Measurements from ENCODE around the gene LGALS3. TPM values are rescaled to one million over a fixed set of nuclear protein-coding genes. Genes with fewer than 3 reads are reported as not detected.

Gene LGALS3
- total and polyA plus RNA-seq, 12 donors: 119 to 308 (median 198) TPM

DNA sequence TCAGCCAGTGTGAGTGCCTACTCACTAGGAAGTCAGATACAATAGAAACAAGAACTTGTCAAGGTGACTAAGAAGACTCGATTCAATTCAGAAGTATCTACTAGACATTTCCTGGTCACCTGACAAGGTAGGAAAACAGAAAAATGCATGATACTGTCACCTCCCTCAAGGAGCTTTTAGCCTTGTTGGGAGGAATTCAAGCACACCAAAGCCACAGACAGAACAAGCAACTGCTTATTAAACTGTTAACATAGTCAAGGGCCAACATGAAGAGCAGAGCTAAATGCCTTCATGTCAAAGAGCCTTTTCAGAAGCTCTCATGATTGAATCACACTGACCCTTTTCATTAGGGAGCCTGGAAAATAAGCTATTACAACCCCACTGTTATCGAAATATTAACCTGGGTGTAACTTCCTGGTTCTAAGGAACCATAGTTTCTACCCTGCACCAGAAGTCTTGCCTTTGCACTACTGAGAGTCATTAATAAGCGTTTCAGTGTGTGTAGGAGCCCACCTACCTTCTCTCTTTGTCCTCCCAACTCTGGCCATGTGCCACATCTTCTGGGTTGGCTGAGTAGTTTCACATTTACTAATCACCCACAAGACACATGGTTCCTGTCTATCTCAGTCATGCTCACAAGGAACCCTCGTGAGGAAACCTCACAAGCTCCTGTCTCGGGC lies 31.0 kb upstream of the LGALS3 start:
- TF ChIP-seq, protein P1, sequence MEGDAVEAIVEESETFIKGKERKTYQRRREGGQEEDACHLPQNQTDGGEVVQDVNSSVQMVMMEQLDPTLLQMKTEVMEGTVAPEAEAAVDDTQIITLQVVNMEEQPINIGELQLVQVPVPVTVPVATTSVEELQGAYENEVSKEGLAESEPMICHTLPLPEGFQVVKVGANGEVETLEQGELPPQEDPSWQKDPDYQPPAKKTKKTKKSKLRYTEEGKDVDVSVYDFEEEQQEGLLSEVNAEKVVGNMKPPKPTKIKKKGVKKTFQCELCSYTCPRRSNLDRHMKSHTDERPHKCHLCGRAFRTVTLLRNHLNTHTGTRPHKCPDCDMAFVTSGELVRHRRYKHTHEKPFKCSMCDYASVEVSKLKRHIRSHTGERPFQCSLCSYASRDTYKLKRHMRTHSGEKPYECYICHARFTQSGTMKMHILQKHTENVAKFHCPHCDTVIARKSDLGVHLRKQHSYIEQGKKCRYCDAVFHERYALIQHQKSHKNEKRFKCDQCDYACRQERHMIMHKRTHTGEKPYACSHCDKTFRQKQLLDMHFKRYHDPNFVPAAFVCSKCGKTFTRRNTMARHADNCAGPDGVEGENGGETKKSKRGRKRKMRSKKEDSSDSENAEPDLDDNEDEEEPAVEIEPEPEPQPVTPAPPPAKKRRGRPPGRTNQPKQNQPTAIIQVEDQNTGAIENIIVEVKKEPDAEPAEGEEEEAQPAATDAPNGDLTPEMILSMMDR (IDR thresholded peaks at IDR 0.05): no peak
- DNase-seq (no peak), ATAC-seq (peak in 2 of 8 donors; percentile 6 to 7)
- peak overlapping the region in 9 of 10 donors; percentile 25 to 96 (median 58) for H3K27ac ChIP-seq
- H3K27me3 ChIP-seq: no peaks in the 10 kb centered on the region
- no peak overlapping the region for H3K4me3 ChIP-seq
- no peaks in the 10 kb centered on the region for H3K36me3 ChIP-seq
- WGBS, 2 donors: 51 to 71% methylated on average over 5 of the region's 5 CpGs
- intact Hi-C loops (cut with DNase I): no loop called here
- H3K4me1 ChIP-seq: peaks cover 3 to 60% (median 57%) of the 10 kb centered on the region in 9 donors
- H3K9me3 ChIP-seq: no peaks in the 10 kb centered on the region

DNA sequence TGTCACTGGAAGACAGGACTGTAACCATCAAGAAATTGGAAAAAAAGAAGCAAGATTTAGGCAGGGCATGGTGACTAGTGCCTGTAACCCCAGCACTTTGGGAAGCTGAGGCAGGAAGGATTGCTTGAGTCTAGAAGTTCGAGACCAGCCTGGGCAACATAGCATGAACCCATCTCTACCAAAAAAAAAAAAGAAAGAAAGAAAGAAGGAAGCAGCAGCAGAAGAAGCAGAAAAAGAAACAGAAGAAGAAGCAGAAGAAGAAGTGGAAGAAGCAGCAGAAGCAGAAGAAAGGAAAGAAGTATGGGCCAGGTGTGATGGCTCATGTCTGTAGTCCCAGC lies 30.5 kb upstream of the LGALS3 start:
- no peaks in the 10 kb centered on the region for H3K36me3 ChIP-seq
- 87 to 100% methylated on average over 1 of the region's 1 CpG for WGBS, 2 donors
- TF ChIP-seq, protein P1 (IDR thresholded peaks at IDR 0.05): no peak
- no peaks in the 10 kb centered on the region for H3K9me3 ChIP-seq
- no peaks in the 10 kb centered on the region for H3K27me3 ChIP-seq
- no peak for DNase-seq
- ATAC-seq: no peak
- no peak overlapping the region for H3K4me3 ChIP-seq
- peaks cover 5 to 65% (median 62%) of the 10 kb centered on the region in 9 donors for H3K4me1 ChIP-seq
- intact Hi-C loops (cut with DNase I): no loop called here
- peak overlapping the region in 8 of 10 donors; percentile 25 to 96 (median 56) for H3K27ac ChIP-seq

DNA sequence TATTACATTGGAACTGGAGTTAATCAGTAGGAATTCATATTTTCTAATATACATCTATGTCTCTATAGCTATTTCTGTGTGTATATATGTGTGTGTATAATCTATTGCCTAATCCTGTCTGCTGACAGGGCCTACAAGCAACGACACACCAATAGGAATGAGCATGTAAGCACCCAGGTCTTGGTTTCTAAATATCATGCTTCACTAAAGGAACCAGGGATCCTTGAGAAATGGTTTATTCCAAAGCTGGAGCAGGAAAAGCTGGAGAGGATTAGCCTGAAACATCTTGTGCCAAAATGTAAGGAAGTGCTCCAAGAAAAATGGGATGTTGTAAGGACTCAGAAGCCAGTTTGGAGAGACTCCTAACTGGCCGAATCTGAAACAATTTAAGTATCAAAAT lies 29.3 kb upstream of the LGALS3 start:
- TF ChIP-seq, protein P1 (IDR thresholded peaks at IDR 0.05): no peak
- Histone ChIP-seq H3K4me1 (peaks cover 5 to 77% (median 72%) of the 10 kb centered on the region in 9 donors), H3K4me3 (no peak overlapping the region), H3K27ac (peak overlapping the region in 7 of 10 donors; percentile 8 to 96 (median 58)), H3K9me3 (peaks cover 0 to 8% (median 0%) of the 10 kb centered on the region in 11 donors), H3K27me3 (no peaks in the 10 kb centered on the region), H3K36me3 (no peaks in the 10 kb centered on the region)
- DNase-seq (no peak), ATAC-seq (peak in 1 of 8 donors; percentile 6)
- WGBS, 2 donors: 52 to 64% methylated on average over 2 of the region's 2 CpGs
- intact Hi-C loops (cut with DNase I): loop anchor here in 2 of 10 donors (5.0 kb wide), 1 partner anchor 38 kb away; no protein-coding TSS in a partner anchor

DNA sequence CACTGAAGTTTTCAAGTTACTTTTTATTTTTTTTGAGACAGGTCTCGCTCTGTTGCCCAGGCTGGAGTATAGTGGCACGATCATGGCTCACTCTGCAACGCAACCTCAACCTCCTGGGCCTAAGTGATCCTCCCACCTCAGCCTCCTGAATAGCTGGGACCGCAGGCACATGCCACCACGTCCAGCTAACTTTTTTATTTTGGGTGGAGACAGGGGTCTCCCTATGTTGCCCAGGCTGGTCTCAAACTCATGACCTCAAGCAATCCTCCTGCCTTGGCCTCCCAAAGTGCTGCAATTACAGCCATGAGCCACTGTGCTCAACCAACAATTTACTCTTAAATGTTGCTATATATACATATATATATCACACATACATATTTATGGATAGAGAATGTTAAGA lies 27.4 kb upstream of the LGALS3 start:
- TF ChIP-seq, protein P1 (IDR thresholded peaks at IDR 0.05): no peak
- Histone ChIP-seq H3K4me3 (no peak overlapping the region), H3K27ac (peak overlapping the region in 9 of 10 donors; percentile 82 to 96 (median 88)), H3K27me3 (no peaks in the 10 kb centered on the region), H3K36me3 (no peaks in the 10 kb centered on the region), H3K4me1 (peaks cover 10 to 94% (median 85%) of the 10 kb centered on the region in 9 donors), H3K9me3 (peaks cover 0 to 10% (median 0%) of the 10 kb centered on the region in 11 donors)
- WGBS, 2 donors: 84 to 91% methylated on average over 5 of the region's 5 CpGs
- DNase-seq (no peak), ATAC-seq (peak in 1 of 8 donors; percentile 12)
- intact Hi-C loops (cut with DNase I): loop anchor here in 4 of 10 donors (2.0 to 5.0 kb wide), 4 partner anchors 17 to 36 kb away; no protein-coding TSS in a partner anchor

Measured in heart right ventricle (tissue), 16 donors.